Measurements from ENCODE around the gene ZDHHC12. TPM values are rescaled to one million over a fixed set of nuclear protein-coding genes. Genes with fewer than 3 reads are reported as not detected.

Gene ZDHHC12
- total RNA-seq, 1 experiment from 2014 or later: 57.6 TPM

DNA sequence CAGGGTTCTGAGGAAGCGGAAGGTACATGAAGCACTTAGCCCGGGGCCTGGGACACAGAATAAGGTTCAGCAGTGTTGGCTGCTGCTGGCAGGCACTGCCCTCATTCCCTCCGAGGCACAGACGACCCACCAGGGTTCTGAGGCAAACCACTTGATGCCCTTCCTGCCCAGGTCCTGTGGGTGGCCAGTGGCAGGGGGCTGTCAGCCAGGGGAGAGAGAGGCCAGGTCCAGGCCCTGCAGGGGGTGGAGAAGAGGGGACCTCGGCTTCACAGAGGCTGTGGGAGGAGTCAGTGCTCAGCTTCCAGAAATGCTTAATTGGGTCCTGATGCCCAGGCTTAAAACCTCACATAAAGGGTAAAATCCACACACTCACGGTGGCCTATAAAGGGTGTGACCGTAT, 4.4 kb upstream of the ZDHHC12 start:
- RAD21 ChIA-PET (ENCODE audit: low non-redundant PET in 1 of 2, low total read pairs in 2 of 2, uncharacterized antibody in 2 of 2, unreplicated experiment in 2 of 2): no interaction called here
- Histone ChIP-seq H2AFZ (ENCODE audit: low read depth, low read length, poor library complexity, severe bottlenecking) (no peak overlapping the region), H3K9me3 (ENCODE audit: control insufficient read depth in 1 of 2, insufficient read depth in 1 of 2, low read depth in 1 of 2, low read length in 2 of 2) (no peaks in the 10 kb centered on the region), H3K9me2 (ENCODE audit: insufficient read depth) (no peaks in the 10 kb centered on the region), H3K4me2 (ENCODE audit: low read length) (no peak overlapping the region), H4K20me1 (ENCODE audit: insufficient read depth) (no peaks in the 10 kb centered on the region), H3K4me1 (ENCODE audit: control insufficient read depth in 1 of 2, insufficient read depth in 2 of 2, low read length in 2 of 2) (peaks cover 2 to 22% of the 10 kb centered on the region in 2 experiments; a peak in 2 of 4 replicates), H3K27ac (ENCODE audit: low read depth, low read length) (no peak overlapping the region), H3K4me3 (replicated peaks in 1 of 2; ENCODE audit: low read depth in 1 of 2, low read length in 2 of 2) (no peak overlapping the region), H3K36me3 (ENCODE audit: control insufficient read depth in 1 of 2, insufficient read depth in 2 of 2, low read length in 2 of 2) (no peaks in the 10 kb centered on the region), H3K27me3 (ENCODE audit: insufficient read depth, low read length) (no peaks in the 10 kb centered on the region), H3K79me2 (ENCODE audit: insufficient read depth, low read length) (peaks cover 5% of the 10 kb centered on the region; the same call in 1 of the 2 replicates), H3K9ac (ENCODE audit: low read length) (no peak overlapping the region)
- no peak for ATAC-seq
- DNase-seq (ENCODE audit: low read depth, low spot score): no peak
- TF ChIP-seq POLR2AphosphoS5 (IDR thresholded peaks at IDR 0.05; ENCODE audit: low read depth, low read length): no peak
- POLR2A ChIA-PET: no interaction called here
- intact Hi-C loops (cut with micrococcal nuclease): no loop called here
- CTCF ChIA-PET: no interaction called here
- BruUV-seq (replicated peaks): no TSS peak

GRCh38 chr9:128727640-128728248, 3.8 kb upstream of the ZDHHC12 start:
- Histone ChIP-seq H3K36me3 (ENCODE audit: control insufficient read depth in 1 of 2, insufficient read depth in 2 of 2, low read length in 2 of 2) (no peaks in the 10 kb centered on the region), H4K20me1 (ENCODE audit: insufficient read depth) (no peaks in the 10 kb centered on the region), H2AFZ (ENCODE audit: low read depth, low read length, poor library complexity, severe bottlenecking) (no peak overlapping the region), H3K4me3 (replicated peaks in 1 of 2; ENCODE audit: low read depth in 1 of 2, low read length in 2 of 2) (no peak overlapping the region), H3K9me3 (ENCODE audit: control insufficient read depth in 1 of 2, insufficient read depth in 1 of 2, low read depth in 1 of 2, low read length in 2 of 2) (no peaks in the 10 kb centered on the region), H3K27ac (ENCODE audit: low read depth, low read length) (no peak overlapping the region), H3K27me3 (ENCODE audit: insufficient read depth, low read length) (no peaks in the 10 kb centered on the region), H3K4me2 (ENCODE audit: low read length) (no peak overlapping the region), H3K4me1 (ENCODE audit: control insufficient read depth in 1 of 2, insufficient read depth in 2 of 2, low read length in 2 of 2) (peaks cover 6 to 22% of the 10 kb centered on the region in 2 experiments), H3K9me2 (ENCODE audit: insufficient read depth) (no peaks in the 10 kb centered on the region), H3K9ac (ENCODE audit: low read length) (no peak overlapping the region), H3K79me2 (ENCODE audit: insufficient read depth, low read length) (peaks cover 9% of the 10 kb centered on the region; the same call in 1 of the 2 replicates)
- no TSS peak for BruUV-seq (replicated peaks)
- ATAC-seq: no peak
- no peak for DNase-seq (ENCODE audit: low read depth, low spot score)
- ChIA-PET CTCF (interaction anchor here (1.5 kb wide), 1 partner anchor 26 kb away, joined by 3 read pairs; the partner anchor contains the start of gene PKN3), RAD21 (ENCODE audit: low non-redundant PET in 1 of 2, low total read pairs in 2 of 2, uncharacterized antibody in 2 of 2, unreplicated experiment in 2 of 2) (no interaction called here), POLR2A (no interaction called here)
- intact Hi-C loops (cut with micrococcal nuclease): no loop called here
- no peak for TF ChIP-seq EZH2 (IDR thresholded peaks at IDR 0.05)
- no peak for TF ChIP-seq EGR1 (IDR thresholded peaks at IDR 0.05; ENCODE audit: low read depth)
- no peak for TF ChIP-seq ZFX (IDR thresholded peaks at IDR 0.05)

Data from HCT116 (cell line).